Prostate gland (tissue), 2 donors: Measurements from ENCODE around the gene SERPINA6. TPM values are rescaled to one million over a fixed set of nuclear protein-coding genes. Genes with fewer than 3 reads are reported as not detected.

Source experiments
- DNase-seq: peaks from one replicate; pipeline ENCODE4 v3.0.0-alpha.2; 2019; ENCODE audit warnings: low spot score
- H3K27ac ChIP-seq, 2 donors: fragments of 200-600 bp; sonication (generic); 2 replicates each; pipeline ENCODE4 v1.5.1; 2017 to 2019
- H3K27me3 ChIP-seq: fragments of 200-600 bp; sonication (generic); replicated peaks from 2 replicates; pipeline ENCODE4 v1.5.1; 2019; ENCODE audit not compliant: insufficient read depth
- H3K36me3 ChIP-seq, 2 donors: fragments of 200-600 bp; sonication (generic); 1 replicate in 1 of 2; 2 replicates in 1 of 2; pipeline versions ENCODE4 v1.5.1 to v1.8.1; 2017 to 2019
- H3K4me1 ChIP-seq: fragments of 200-600 bp; sonication (generic); replicated peaks from 2 replicates; pipeline ENCODE4 v1.5.1; 2019
- H3K4me3 ChIP-seq, 2 donors: fragments of 200-600 bp; sonication (generic); 2 replicates each; pipeline ENCODE4 v1.5.1; 2017 to 2019
- H3K9me3 ChIP-seq: fragments of 200-600 bp; sonication (generic); 2 replicates; pipeline ENCODE4 v1.5.1; 2017
- POLR2A ChIP-seq: fragments of 450-650 bp; IDR thresholded peaks from one replicate; pipeline ENCODE4 v1.6.1; 2016; ENCODE audit warnings: antibody characterized with exemption, mild to moderate bottlenecking
- POLR2AphosphoS5 ChIP-seq: sonication (generic); formaldehyde crosslinking; IDR thresholded peaks from one replicate; pipeline ENCODE4 v1.6.1; 2017; ENCODE audit warnings: antibody characterized with exemption
- whole genome bisulfite sequencing: methylation state at CpG from one replicate; pipeline ENCODE4 v1.1.5; 2018; 5-methylcytosine and 5-hydroxymethylcytosine counted together
- intact Hi-C: fragments of 100-400 bp; cut with DNase I; formaldehyde crosslinking; loops from one replicate; pipeline ENCODE4 v1.14.2; 2022
- total RNA-seq, 2 donors: library from RNA; depleted of rRNA; stranded (reverse); fragments of >200 nt; gene quantifications; one replicate each; pipeline ENCODE4 v1.1.0, GENCODE V29; 2016
- TF ChIP-seq, protein P1 (sequence below), 4 experiments: fragments of 200-600 bp in 2 of 4; fragments of 450-650 bp in 2 of 4; sonication (generic) in 2 of 4; IDR thresholded peaks; 1 replicate in 3 of 4; 2 replicates in 1 of 4; pipeline ENCODE4 v1.5.1; 2016 to 2019; ENCODE audit warnings: antibody characterized with exemption in 4 of 4, mild to moderate bottlenecking in 2 of 4, moderate library complexity in 2 of 4

The SERPINA6 gene
- total RNA-seq, 2 donors from 2014 or later: not detected

DNA sequence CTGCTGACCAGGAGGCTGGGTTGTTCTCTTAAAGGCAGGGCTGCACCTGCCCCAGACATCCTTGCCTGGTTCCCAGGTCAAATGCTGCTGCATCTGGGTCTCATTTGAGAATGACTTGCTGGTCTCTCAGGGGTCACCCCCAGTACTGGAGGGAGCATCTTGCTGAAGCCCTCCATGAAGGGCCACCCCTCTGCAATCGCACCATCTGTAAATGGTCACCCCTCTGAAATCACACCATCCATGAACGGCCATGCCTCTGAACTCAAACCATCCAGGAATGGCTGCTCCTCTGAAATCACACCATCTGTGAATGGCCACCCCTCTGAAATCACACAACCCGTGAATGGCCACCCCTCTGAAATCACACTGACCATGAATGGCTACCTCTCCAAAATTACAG lies 7.3 kb upstream of the SERPINA6 start:
- intact Hi-C loops: no loop called here
- Histone ChIP-seq H3K9me3 (no peaks in the 10 kb centered on the region), H3K4me1 (no peaks in the 10 kb centered on the region), H3K27me3 (peaks cover 2% of the 10 kb centered on the region), H3K4me3 (no peak overlapping the region), H3K36me3 (no peaks in the 10 kb centered on the region), H3K27ac (no peak overlapping the region)
- WGBS: 89% methylated on average over 3 of the region's 3 CpGs
- TF ChIP-seq POLR2AphosphoS5: no peak
- TF ChIP-seq, protein P1, sequence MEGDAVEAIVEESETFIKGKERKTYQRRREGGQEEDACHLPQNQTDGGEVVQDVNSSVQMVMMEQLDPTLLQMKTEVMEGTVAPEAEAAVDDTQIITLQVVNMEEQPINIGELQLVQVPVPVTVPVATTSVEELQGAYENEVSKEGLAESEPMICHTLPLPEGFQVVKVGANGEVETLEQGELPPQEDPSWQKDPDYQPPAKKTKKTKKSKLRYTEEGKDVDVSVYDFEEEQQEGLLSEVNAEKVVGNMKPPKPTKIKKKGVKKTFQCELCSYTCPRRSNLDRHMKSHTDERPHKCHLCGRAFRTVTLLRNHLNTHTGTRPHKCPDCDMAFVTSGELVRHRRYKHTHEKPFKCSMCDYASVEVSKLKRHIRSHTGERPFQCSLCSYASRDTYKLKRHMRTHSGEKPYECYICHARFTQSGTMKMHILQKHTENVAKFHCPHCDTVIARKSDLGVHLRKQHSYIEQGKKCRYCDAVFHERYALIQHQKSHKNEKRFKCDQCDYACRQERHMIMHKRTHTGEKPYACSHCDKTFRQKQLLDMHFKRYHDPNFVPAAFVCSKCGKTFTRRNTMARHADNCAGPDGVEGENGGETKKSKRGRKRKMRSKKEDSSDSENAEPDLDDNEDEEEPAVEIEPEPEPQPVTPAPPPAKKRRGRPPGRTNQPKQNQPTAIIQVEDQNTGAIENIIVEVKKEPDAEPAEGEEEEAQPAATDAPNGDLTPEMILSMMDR (IDR thresholded peaks at IDR 0.05): no peak
- no peak for TF ChIP-seq POLR2A
- no peak for DNase-seq

DNA sequence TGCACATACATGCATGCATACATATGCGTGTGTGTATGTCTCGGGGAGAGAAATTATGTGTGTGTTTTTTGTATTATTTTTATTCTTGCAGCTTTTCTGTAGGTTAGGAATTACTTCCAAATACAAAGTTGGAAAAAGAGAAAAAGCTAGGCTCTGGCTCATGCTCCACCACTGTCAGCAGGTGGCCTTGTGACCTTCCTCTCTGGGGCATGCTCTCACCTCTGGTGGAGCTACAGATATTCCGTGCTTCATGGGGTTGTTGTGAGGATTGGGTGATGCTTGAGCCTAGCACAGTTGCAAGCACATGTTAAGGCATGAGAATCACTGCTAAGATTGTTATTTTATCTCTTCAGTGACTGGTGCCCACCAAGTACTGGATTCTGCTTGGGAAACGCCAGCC lies 6.7 kb upstream of the SERPINA6 start:
- Histone ChIP-seq H3K4me3 (no peak overlapping the region), H3K9me3 (no peaks in the 10 kb centered on the region), H3K36me3 (no peaks in the 10 kb centered on the region), H3K27ac (no peak overlapping the region), H3K27me3 (peaks cover 2% of the 10 kb centered on the region), H3K4me1 (no peaks in the 10 kb centered on the region)
- WGBS: 91% methylated on average over 4 of the region's 4 CpGs
- intact Hi-C loops: no loop called here
- no peak for DNase-seq
- TF ChIP-seq POLR2AphosphoS5: no peak
- TF ChIP-seq, protein P1 (IDR thresholded peaks at IDR 0.05): no peak
- TF ChIP-seq POLR2A: no peak

DNA sequence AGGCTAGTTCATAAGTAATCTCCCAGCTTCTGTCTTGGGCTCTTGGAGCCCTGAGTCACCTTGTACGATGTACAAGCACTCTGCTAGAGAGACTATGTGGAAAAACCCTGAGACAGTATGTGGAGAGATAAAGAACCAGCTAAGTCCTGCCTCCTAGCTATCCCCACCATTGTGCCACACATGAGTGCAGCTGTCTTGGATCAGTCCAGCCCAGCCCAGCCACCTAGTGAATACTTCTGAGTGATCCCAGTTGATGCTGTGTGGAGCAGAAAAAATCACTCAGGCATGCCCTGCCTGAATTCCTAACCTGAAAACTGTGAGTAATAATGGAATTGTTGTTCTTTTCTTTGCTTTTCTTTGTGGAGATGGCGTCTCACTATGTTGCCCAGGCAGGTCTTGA lies 5.1 kb upstream of the SERPINA6 start:
- peaks cover 5% of the 10 kb centered on the region for H3K27me3 ChIP-seq
- TF ChIP-seq POLR2AphosphoS5 (no peak), POLR2A (no peak)
- TF ChIP-seq, protein P1 (IDR thresholded peaks at IDR 0.05): no peak
- 83% methylated on average over 2 of the region's 2 CpGs for WGBS

DNA sequence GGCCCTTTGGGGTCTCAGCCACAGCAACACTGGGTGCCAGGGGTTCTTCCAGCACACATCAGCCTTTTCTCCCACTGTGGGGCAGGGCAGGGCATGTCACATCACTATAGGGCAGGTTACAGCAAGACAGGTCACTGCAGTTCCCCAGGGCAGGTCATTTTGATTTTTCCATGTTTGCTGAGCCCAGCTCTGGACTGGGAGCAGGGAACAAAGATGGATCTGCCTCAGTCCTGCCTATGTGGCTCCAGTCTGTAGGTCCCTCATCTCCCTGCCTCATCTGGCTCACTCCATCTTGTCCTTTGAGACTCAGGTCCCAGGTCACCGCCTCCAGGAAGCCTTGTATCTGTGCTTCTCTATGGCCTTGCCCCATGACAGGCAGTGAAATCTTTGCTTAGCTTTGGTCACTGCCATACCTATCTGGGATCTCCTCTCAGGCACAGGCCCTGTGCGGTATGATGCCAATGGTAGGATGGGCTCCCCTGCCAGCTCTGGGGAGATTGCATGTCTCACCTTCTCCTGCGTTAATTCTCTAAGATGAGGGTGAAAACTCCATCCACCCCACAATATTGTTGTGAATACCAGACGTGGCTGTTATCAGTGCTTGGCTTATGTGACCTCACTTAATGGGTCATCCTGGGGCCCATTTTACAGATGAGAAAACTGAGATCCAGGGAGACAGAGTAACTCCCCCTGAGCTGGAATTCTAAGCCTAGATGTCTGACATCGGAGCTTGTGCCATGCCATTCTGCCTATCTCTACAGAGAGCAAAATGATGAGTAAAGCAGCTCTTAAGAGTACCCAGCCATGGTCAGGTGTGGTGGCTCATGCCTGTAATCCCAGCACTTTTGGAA lies 1.5 kb downstream of the SERPINA6 start:
- DNase-seq: no peak
- intact Hi-C loops: no loop called here
- Histone ChIP-seq H3K4me3 (no peak overlapping the region), H3K4me1 (no peaks in the 10 kb centered on the region), H3K9me3 (no peaks in the 10 kb centered on the region), H3K36me3 (no peaks in the 10 kb centered on the region), H3K27me3 (peaks cover 3% of the 10 kb centered on the region), H3K27ac (no peak overlapping the region)
- WGBS: 86% methylated on average over 5 of the region's 5 CpGs
- TF ChIP-seq POLR2AphosphoS5 (no peak), POLR2A (no peak)
- TF ChIP-seq, protein P1 (IDR thresholded peaks at IDR 0.05): no peak

More for the DNA sequence above, 5.1 kb upstream of the SERPINA6 start:
- Histone ChIP-seq H3K27ac (no peak overlapping the region), H3K36me3 (no peaks in the 10 kb centered on the region), H3K4me1 (no peaks in the 10 kb centered on the region), H3K9me3 (no peaks in the 10 kb centered on the region), H3K4me3 (no peak overlapping the region)
- intact Hi-C loops: no loop called here
- DNase-seq: no peak

DNA sequence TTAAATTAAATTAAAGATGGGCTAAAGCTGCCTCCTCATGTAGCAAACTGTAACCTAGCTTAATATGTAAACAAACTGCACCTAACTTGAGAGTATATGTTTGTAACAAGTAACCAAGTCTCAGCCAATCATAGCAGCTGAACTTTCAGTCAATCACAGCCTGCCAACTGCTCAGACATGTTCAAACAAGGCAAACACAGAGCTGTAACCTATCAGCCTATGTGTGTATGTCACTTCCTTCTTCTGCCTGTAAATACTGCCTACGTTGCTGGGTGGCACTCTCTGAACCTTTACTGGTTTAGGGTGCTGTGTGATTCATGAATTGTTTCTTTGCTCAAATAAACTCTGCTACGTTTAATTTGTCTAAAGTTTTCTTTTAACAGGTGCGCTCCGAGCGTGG lies 2.9 kb downstream of the SERPINA6 start:
- Histone ChIP-seq H3K27me3 (peaks cover 3% of the 10 kb centered on the region), H3K4me1 (no peaks in the 10 kb centered on the region), H3K36me3 (no peaks in the 10 kb centered on the region), H3K27ac (no peak overlapping the region), H3K9me3 (no peaks in the 10 kb centered on the region), H3K4me3 (no peak overlapping the region)
- 38% methylated on average over 5 of the region's 5 CpGs for WGBS
- TF ChIP-seq, protein P1 (IDR thresholded peaks at IDR 0.05): no peak
- TF ChIP-seq POLR2A (no peak), POLR2AphosphoS5 (peak; percentile 15)
- intact Hi-C loops: no loop called here
- no peak for DNase-seq
